Measurements from ENCODE around the gene LIME1.

- TF ChIP-seq CTCF (IDR thresholded peaks at IDR 0.05) (no peak), POLR2AphosphoS5 (IDR thresholded peaks at IDR 0.05; ENCODE audit: insufficient read depth in 1 of 2, low read depth in 1 of 2) (no peak), POLR2A (IDR thresholded peaks at IDR 0.05) (no peak)
These were observed 24.3 kb upstream of the LIME1 start for GRCh38 chr20:63712191-63712590.

Measured in vagina (tissue), 2 donors.